Measurements from ENCODE around the gene TRIM44. TPM values are rescaled to one million over a fixed set of nuclear protein-coding genes. Genes with fewer than 3 reads are reported as not detected.

Gene TRIM44
- total and polyA plus RNA-seq, 10 of the 15 experiments (the other 5 are each of a cell fraction or from before 2014, with no cell fraction given) = 6.7 to 93.0 (median 27.6) TPM

DNA sequence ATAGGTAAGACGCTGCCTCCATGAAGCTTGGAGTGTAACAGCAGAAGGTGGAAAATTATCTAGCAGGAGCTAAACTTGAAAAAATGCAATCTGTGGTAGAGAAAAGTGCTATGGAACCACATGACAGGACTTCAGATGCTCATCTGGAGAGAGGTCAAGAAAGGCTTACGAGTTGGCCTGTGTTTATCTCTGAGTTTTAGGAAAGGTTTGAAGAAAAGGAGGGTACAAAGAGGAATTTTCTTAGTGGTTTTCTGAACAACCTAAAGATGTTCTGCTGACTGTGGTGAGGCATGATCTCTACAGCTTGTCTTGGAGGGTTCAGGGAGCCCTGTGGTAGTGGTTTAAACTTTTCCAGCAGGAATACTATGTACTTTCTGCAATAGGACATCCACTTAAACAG lies 36.1 kb upstream of the TRIM44 start (continued):
- TF ChIP-seq, protein P1, sequence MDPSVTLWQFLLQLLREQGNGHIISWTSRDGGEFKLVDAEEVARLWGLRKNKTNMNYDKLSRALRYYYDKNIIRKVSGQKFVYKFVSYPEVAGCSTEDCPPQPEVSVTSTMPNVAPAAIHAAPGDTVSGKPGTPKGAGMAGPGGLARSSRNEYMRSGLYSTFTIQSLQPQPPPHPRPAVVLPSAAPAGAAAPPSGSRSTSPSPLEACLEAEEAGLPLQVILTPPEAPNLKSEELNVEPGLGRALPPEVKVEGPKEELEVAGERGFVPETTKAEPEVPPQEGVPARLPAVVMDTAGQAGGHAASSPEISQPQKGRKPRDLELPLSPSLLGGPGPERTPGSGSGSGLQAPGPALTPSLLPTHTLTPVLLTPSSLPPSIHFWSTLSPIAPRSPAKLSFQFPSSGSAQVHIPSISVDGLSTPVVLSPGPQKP (IDR thresholded peaks at IDR 0.05; ENCODE audit: low read depth, low read length) = no peak
- TF ChIP-seq TBL1XR1 (IDR thresholded peaks at IDR 0.05; ENCODE audit: low read depth, low read length) = no peak
- TF ChIP-seq, protein P2, sequence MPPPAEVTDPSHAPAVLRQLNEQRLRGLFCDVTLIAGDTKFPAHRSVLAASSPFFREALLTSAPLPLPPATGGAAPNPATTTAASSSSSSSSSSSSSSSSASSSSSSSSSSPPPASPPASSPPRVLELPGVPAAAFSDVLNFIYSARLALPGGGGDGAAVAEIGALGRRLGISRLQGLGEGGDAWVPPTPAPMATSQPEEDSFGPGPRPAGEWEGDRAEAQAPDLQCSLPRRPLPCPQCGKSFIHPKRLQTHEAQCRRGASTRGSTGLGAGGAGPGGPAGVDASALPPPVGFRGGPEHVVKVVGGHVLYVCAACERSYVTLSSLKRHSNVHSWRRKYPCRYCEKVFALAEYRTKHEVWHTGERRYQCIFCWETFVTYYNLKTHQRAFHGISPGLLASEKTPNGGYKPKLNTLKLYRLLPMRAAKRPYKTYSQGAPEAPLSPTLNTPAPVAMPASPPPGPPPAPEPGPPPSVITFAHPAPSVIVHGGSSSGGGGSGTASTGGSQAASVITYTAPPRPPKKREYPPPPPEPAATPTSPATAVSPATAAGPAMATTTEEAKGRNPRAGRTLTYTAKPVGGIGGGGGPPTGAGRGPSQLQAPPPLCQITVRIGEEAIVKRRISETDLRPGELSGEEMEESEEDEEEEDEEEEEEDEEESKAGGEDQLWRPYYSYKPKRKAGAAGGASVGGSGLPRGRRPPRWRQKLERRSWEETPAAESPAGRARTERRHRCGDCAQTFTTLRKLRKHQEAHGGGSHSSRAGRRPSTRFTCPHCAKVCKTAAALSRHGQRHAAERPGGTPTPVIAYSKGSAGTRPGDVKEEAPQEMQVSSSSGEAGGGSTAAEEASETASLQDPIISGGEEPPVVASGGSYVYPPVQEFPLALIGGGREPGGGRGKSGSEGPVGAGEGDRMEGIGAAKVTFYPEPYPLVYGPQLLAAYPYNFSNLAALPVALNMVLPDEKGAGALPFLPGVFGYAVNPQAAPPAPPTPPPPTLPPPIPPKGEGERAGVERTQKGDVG (CRISPR knock-in tag; IDR thresholded peaks at IDR 0.05) = no peak
- no peak for TF ChIP-seq ZNF217 (IDR thresholded peaks at IDR 0.05)
- TF ChIP-seq, protein P3, sequence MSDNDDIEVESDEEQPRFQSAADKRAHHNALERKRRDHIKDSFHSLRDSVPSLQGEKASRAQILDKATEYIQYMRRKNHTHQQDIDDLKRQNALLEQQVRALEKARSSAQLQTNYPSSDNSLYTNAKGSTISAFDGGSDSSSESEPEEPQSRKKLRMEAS (IDR thresholded peaks at IDR 0.05; ENCODE audit: low read depth, low read length) = no peak
- no peak for TF ChIP-seq HDGF (IDR thresholded peaks at IDR 0.05)
- no peak for TF ChIP-seq EP300 (IDR thresholded peaks at IDR 0.05; ENCODE audit: borderline replicate concordance in 1 of 2, control insufficient read depth in 1 of 2, low read depth in 2 of 2, low read length in 2 of 2)
- TF ChIP-seq TCF12 (IDR thresholded peaks at IDR 0.05; ENCODE audit: low read depth, low read length) = no peak
- TF ChIP-seq RFX5 (IDR thresholded peaks at IDR 0.05; ENCODE audit: low read depth, low read length) = no peak
- TF ChIP-seq MTA2 (IDR thresholded peaks at IDR 0.05; ENCODE audit: low read depth) = no peak
- no peak for TF ChIP-seq POLR2AphosphoS5 (IDR thresholded peaks at IDR 0.05; ENCODE audit: low read length)
- TF ChIP-seq NR2C1 (IDR thresholded peaks at IDR 0.05) = no peak
